ENCODE measurements around the gene CDHR2. TPM values are rescaled to one million over a fixed set of nuclear protein-coding genes. Genes with fewer than 3 reads are reported as not detected.

The CDHR2 gene
- total and polyA plus RNA-seq, 2 of the 13 experiments (the other 11 are each of a cell fraction or from before 2014, with no cell fraction given): 17.9 to 20.9 TPM

DNA sequence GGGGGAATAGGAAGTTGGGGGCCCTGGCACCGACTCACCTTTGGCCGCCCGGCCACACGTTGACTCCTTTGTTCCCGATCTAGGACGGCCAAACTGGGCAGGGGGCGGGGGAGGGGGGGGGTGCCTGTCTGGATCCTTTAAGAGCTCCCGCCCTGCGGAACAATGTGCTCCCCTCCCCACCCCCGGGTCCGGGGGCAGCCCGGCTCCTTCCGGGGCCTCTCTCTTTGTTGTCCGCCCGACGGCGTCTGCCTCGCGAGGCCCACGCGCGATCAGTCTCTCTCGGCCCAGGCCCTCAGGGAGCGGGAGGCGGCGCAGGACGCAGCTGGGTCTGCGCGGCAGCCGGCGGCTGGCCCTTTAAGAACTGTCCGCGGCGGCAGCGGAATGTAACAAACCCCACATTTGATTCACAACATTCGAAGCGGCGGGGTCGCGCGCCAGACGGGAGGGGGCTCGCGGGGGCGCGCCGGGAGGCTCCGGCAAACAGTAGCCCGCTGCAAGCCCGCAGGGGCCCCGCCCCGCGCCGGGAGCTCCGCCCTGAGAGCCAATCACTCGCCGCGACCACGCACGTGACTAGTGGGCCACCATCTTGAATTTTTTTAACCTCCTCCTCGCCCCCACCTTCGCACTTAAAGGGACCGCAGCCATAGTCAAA lies 12.1 kb upstream of the CDHR2 start, which contains the start of gene RNF44 (continued):
- TF ChIP-seq, protein P1, sequence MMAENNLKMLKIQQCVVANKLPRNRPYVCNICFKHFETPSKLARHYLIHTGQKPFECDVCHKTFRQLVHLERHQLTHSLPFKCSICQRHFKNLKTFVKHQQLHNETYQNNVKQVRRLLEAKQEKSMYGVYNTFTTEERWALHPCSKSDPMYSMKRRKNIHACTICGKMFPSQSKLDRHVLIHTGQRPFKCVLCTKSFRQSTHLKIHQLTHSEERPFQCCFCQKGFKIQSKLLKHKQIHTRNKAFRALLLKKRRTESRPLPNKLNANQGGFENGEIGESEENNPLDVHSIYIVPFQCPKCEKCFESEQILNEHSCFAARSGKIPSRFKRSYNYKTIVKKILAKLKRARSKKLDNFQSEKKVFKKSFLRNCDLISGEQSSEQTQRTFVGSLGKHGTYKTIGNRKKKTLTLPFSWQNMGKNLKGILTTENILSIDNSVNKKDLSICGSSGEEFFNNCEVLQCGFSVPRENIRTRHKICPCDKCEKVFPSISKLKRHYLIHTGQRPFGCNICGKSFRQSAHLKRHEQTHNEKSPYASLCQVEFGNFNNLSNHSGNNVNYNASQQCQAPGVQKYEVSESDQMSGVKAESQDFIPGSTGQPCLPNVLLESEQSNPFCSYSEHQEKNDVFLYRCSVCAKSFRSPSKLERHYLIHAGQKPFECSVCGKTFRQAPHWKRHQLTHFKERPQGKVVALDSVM (CRISPR knock-in tag; IDR thresholded peaks at IDR 0.05): 0 out of 2 replicates have a peak, but pooled peaks have one; percentile 10
- TF ChIP-seq SRY (CRISPR knock-in tag; IDR thresholded peaks at IDR 0.05) (no peak), CBX1 (IDR thresholded peaks at IDR 0.05; ENCODE audit: low read depth) (no peak), ZNF549 (CRISPR knock-in tag; IDR thresholded peaks at IDR 0.05) (no peak), ZNF136 (CRISPR knock-in tag; IDR thresholded peaks at IDR 0.05; ENCODE audit: low read depth) (no peak), HOXA9 (CRISPR knock-in tag; IDR thresholded peaks at IDR 0.05; ENCODE audit: borderline replicate concordance) (no peak), RFXANK (CRISPR knock-in tag; IDR thresholded peaks at IDR 0.05) (no peak), SMARCC2 (IDR thresholded peaks at IDR 0.05) (no peak), ATF7 (IDR thresholded peaks at IDR 0.05) (no peak), ATF7 (CRISPR knock-in tag; IDR thresholded peaks at IDR 0.05) (no peak), BCL6 (CRISPR knock-in tag; IDR thresholded peaks at IDR 0.05) (peak; percentile 13; the same call in 1 of the 2 replicates), MTF1 (CRISPR knock-in tag; IDR thresholded peaks at IDR 0.05) (no peak), PAF1 (CRISPR knock-in tag; IDR thresholded peaks at IDR 0.05) (no peak), POLR2G (IDR thresholded peaks at IDR 0.05; ENCODE audit: low read depth, low read length) (peak; percentile 72), SP2 (CRISPR knock-in tag; IDR thresholded peaks at IDR 0.05) (0 out of 2 replicates have a peak, but pooled peaks have one; percentile 34)
- TF ChIP-seq, protein P2, sequence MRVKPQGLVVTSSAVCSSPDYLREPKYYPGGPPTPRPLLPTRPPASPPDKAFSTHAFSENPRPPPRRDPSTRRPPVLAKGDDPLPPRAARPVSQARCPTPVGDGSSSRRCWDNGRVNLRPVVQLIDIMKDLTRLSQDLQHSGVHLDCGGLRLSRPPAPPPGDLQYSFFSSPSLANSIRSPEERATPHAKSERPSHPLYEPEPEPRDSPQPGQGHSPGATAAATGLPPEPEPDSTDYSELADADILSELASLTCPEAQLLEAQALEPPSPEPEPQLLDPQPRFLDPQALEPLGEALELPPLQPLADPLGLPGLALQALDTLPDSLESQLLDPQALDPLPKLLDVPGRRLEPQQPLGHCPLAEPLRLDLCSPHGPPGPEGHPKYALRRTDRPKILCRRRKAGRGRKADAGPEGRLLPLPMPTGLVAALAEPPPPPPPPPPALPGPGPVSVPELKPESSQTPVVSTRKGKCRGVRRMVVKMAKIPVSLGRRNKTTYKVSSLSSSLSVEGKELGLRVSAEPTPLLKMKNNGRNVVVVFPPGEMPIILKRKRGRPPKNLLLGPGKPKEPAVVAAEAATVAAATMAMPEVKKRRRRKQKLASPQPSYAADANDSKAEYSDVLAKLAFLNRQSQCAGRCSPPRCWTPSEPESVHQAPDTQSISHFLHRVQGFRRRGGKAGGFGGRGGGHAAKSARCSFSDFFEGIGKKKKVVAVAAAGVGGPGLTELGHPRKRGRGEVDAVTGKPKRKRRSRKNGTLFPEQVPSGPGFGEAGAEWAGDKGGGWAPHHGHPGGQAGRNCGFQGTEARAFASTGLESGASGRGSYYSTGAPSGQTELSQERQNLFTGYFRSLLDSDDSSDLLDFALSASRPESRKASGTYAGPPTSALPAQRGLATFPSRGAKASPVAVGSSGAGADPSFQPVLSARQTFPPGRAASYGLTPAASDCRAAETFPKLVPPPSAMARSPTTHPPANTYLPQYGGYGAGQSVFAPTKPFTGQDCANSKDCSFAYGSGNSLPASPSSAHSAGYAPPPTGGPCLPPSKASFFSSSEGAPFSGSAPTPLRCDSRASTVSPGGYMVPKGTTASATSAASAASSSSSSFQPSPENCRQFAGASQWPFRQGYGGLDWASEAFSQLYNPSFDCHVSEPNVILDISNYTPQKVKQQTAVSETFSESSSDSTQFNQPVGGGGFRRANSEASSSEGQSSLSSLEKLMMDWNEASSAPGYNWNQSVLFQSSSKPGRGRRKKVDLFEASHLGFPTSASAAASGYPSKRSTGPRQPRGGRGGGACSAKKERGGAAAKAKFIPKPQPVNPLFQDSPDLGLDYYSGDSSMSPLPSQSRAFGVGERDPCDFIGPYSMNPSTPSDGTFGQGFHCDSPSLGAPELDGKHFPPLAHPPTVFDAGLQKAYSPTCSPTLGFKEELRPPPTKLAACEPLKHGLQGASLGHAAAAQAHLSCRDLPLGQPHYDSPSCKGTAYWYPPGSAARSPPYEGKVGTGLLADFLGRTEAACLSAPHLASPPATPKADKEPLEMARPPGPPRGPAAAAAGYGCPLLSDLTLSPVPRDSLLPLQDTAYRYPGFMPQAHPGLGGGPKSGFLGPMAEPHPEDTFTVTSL (CRISPR knock-in tag; IDR thresholded peaks at IDR 0.05; ENCODE audit: borderline replicate concordance): no peak
- TF ChIP-seq, protein P3, sequence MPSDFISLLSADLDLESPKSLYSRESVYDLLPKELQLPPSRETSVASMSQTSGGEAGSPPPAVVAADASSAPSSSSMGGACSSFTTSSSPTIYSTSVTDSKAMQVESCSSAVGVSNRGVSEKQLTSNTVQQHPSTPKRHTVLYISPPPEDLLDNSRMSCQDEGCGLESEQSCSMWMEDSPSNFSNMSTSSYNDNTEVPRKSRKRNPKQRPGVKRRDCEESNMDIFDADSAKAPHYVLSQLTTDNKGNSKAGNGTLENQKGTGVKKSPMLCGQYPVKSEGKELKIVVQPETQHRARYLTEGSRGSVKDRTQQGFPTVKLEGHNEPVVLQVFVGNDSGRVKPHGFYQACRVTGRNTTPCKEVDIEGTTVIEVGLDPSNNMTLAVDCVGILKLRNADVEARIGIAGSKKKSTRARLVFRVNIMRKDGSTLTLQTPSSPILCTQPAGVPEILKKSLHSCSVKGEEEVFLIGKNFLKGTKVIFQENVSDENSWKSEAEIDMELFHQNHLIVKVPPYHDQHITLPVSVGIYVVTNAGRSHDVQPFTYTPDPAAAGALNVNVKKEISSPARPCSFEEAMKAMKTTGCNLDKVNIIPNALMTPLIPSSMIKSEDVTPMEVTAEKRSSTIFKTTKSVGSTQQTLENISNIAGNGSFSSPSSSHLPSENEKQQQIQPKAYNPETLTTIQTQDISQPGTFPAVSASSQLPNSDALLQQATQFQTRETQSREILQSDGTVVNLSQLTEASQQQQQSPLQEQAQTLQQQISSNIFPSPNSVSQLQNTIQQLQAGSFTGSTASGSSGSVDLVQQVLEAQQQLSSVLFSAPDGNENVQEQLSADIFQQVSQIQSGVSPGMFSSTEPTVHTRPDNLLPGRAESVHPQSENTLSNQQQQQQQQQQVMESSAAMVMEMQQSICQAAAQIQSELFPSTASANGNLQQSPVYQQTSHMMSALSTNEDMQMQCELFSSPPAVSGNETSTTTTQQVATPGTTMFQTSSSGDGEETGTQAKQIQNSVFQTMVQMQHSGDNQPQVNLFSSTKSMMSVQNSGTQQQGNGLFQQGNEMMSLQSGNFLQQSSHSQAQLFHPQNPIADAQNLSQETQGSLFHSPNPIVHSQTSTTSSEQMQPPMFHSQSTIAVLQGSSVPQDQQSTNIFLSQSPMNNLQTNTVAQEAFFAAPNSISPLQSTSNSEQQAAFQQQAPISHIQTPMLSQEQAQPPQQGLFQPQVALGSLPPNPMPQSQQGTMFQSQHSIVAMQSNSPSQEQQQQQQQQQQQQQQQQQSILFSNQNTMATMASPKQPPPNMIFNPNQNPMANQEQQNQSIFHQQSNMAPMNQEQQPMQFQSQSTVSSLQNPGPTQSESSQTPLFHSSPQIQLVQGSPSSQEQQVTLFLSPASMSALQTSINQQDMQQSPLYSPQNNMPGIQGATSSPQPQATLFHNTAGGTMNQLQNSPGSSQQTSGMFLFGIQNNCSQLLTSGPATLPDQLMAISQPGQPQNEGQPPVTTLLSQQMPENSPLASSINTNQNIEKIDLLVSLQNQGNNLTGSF (CRISPR knock-in tag; IDR thresholded peaks at IDR 0.05): no peak
- TF ChIP-seq, protein P4, sequence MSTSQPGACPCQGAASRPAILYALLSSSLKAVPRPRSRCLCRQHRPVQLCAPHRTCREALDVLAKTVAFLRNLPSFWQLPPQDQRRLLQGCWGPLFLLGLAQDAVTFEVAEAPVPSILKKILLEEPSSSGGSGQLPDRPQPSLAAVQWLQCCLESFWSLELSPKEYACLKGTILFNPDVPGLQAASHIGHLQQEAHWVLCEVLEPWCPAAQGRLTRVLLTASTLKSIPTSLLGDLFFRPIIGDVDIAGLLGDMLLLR (CRISPR knock-in tag; IDR thresholded peaks at IDR 0.05): no peak

All from HepG2 (cell line).